Hypothalamus (tissue), 51 donors: Measurements from ENCODE around the gene DLG2.
A peak's percentile ranks its signal among the peaks of the same experiment; 100 is the strongest.

Experiments used
- DNase-seq, 51 donors: peaks; one replicate each; lab custom pipeline; 2025; lab: John Stamatoyannopoulos, UW

DLG2 gene

GRCh38 chr11:84212468-84213390 is 1414.4 kb downstream of the DLG2 start:
- DNase-seq, result peak in 4 of 51 donors; percentile 0 to 44 (median 1)

- DNase-seq, result no peak
Measured at GRCh38 chr11:84211896-84212295, 1415.2 kb downstream of the DLG2 start.

- no peak for DNase-seq
Measured at GRCh38 chr11:84194696-84195095, 1432.4 kb downstream of the DLG2 start.

GRCh38 chr11:84193706-84194105 is 1433.4 kb downstream of the DLG2 start:
- DNase-seq, result no peak

GRCh38 chr11:84188521-84188920 is 1438.6 kb downstream of the DLG2 start:
- DNase-seq, result no peak

GRCh38 chr11:84173078-84173477 is 1454.1 kb downstream of the DLG2 start:
- DNase-seq, result no peak

- no peak for DNase-seq
Measured at GRCh38 chr11:84165139-84165538, 1462.0 kb downstream of the DLG2 start.

- no peak for DNase-seq
Measured at GRCh38 chr11:84164728-84165127, 1462.4 kb downstream of the DLG2 start.

- no peak for DNase-seq
Measured at GRCh38 chr11:84163116-84163515, 1464.0 kb downstream of the DLG2 start.

- no peak for DNase-seq
Measured at GRCh38 chr11:84157639-84158038, 1469.5 kb downstream of the DLG2 start.

- no peak for DNase-seq
Measured at GRCh38 chr11:84146826-84147225, 1480.3 kb downstream of the DLG2 start.

GRCh38 chr11:84145616-84146185 is 1481.4 kb downstream of the DLG2 start:
- peak in 1 of 51 donors; percentile 55 for DNase-seq

GRCh38 chr11:84144531-84144930 is 1482.6 kb downstream of the DLG2 start:
- peak in 1 of 51 donors; percentile 54 for DNase-seq

GRCh38 chr11:84142411-84142810 is 1484.7 kb downstream of the DLG2 start:
- no peak for DNase-seq

GRCh38 chr11:84140386-84141169 is 1486.6 kb downstream of the DLG2 start:
- peak in 1 of 51 donors; percentile 49 for DNase-seq

GRCh38 chr11:84137960-84138359 is 1489.2 kb downstream of the DLG2 start:
- DNase-seq, result no peak

- DNase-seq, result no peak
Measured at GRCh38 chr11:84137505-84137904, 1489.6 kb downstream of the DLG2 start.

GRCh38 chr11:84136926-84137325 is 1490.2 kb downstream of the DLG2 start:
- no peak for DNase-seq

GRCh38 chr11:84130646-84131427 is 1496.3 kb downstream of the DLG2 start:
- DNase-seq, result no peak

- no peak for DNase-seq
Measured at GRCh38 chr11:84129961-84130576, 1497.1 kb downstream of the DLG2 start.
